Endothelial cell of umbilical vein (primary cell): ENCODE data around the gene ACIN1. TPM values are rescaled to one million over a fixed set of nuclear protein-coding genes. Genes with fewer than 3 reads are reported as not detected.

ENCODE experiments used
- BruUV-seq: library from RNA; stranded (reverse); fragments of 400-500 nt; replicated peaks from 2 replicates; lab custom pipeline; 2021; lab: Mats Ljungman, UMichigan
- CTCF ChIA-PET: fragments of 300-600, 350-600 bp; sonication (Branson Sonifier 250); formaldehyde crosslinking; loops from one replicate; lab custom pipeline; 2021; ENCODE audit warnings: antibody characterized with exemption, inconsistent platforms; lab: Charles Lee
- POLR2A ChIA-PET: fragments of 300-600, 350-600 bp; sonication (Branson Sonifier 250); formaldehyde crosslinking; loops from one replicate; lab custom pipeline; 2021; ENCODE audit warnings: antibody characterized with exemption, inconsistent platforms; lab: Charles Lee
- DNase-seq: peaks from one replicate; pipeline ENCODE4 v3.0.0-alpha.2; 2011; ENCODE audit warnings: low read depth, low spot score
- FAIRE-seq: peaks from 2 replicates; lab custom pipeline; 2011; peaks lifted over from hg19 to GRCh38; lab: Jason Lieb, UNC
- H2AFZ ChIP-seq: 2 replicates; pipeline ENCODE4 v1.6.0; 2012; ENCODE audit warnings: low read depth, low read length, control low read depth, inconsistent platforms
- H3K27ac ChIP-seq: 2 replicates; pipeline ENCODE4 v1.5.1; 2011; ENCODE audit warnings: low read depth, mild to moderate bottlenecking, control low read depth, low read length, moderate library complexity; ENCODE audit not compliant: insufficient read depth
- H3K27me3 ChIP-seq, 2 experiments: 2 replicates each; pipeline versions ENCODE4 v1.6.0 to v1.6.1; 2011; ENCODE audit warnings: low read length in 2 of 2, mixed read lengths in 1 of 2; ENCODE audit not compliant: control insufficient read depth in 2 of 2, insufficient read depth in 2 of 2
- H3K36me3 ChIP-seq, 2 experiments: 2 replicates in 1 of 2; 3 replicates in 1 of 2; pipeline ENCODE4 v1.5.1; 2011; ENCODE audit warnings: low read length in 2 of 2, mild to moderate bottlenecking in 1 of 2, moderate library complexity in 1 of 2; ENCODE audit not compliant: control insufficient read depth in 2 of 2, insufficient read depth in 2 of 2; ENCODE audit errors: extremely low read depth in 1 of 2
- H3K4me1 ChIP-seq: 3 replicates; pipeline ENCODE4 v1.5.1; 2011; ENCODE audit warnings: mild to moderate bottlenecking, low read length; ENCODE audit not compliant: control insufficient read depth, insufficient read depth; ENCODE audit errors: extremely low read depth
- H3K4me2 ChIP-seq: 2 replicates; pipeline ENCODE4 v1.6.1; 2011; ENCODE audit warnings: low read length, control low read depth, mixed read lengths; ENCODE audit not compliant: insufficient read depth
- H3K4me3 ChIP-seq, 3 experiments: fragments of 200-600 bp in 1 of 3; sonication (generic), shearing (Covaris generic) in 1 of 3; replicated peaks in 1 of 3; 2 replicates each; pipeline ENCODE4 v1.5.1; 2011 to 2016; ENCODE audit warnings: control low read depth in 3 of 3, low read length in 3 of 3, mild to moderate bottlenecking in 2 of 3, inconsistent platforms in 1 of 3, low read depth in 1 of 3, moderate library complexity in 1 of 3; ENCODE audit not compliant: insufficient read depth in 1 of 3
- H3K79me2 ChIP-seq: 2 replicates; pipeline ENCODE4 v1.6.0; 2012; ENCODE audit warnings: low read length, inconsistent platforms; ENCODE audit not compliant: control insufficient read depth, insufficient read depth
- H3K9ac ChIP-seq: replicated peaks from 2 replicates; pipeline ENCODE3; 2011; ENCODE audit warnings: low read length, control low read depth; ENCODE audit not compliant: insufficient read depth; ENCODE audit errors: extremely low read depth
- H3K9me1 ChIP-seq: replicated peaks from 3 replicates; pipeline ENCODE4 v1.6.0; 2011; ENCODE audit warnings: mild to moderate bottlenecking, low read length; ENCODE audit not compliant: control insufficient read depth, insufficient read depth; ENCODE audit errors: extremely low read depth
- H3K9me3 ChIP-seq: replicated peaks from 2 replicates; pipeline ENCODE4 v1.5.1; 2012; ENCODE audit warnings: low read length, inconsistent platforms; ENCODE audit not compliant: control insufficient read depth, insufficient read depth
- H4K20me1 ChIP-seq: replicated peaks from 2 replicates; pipeline ENCODE3; 2011; ENCODE audit warnings: mild to moderate bottlenecking, low read length; ENCODE audit not compliant: control insufficient read depth, insufficient read depth; ENCODE audit errors: extremely low read depth
- EZH2 ChIP-seq: IDR thresholded peaks from 2 replicates; pipeline ENCODE4 v1.6.1; 2012; ENCODE audit warnings: borderline replicate concordance, low read depth, mild to moderate bottlenecking, moderate library complexity, low read length, inconsistent platforms; ENCODE audit not compliant: severe bottlenecking
- FOS ChIP-seq: IDR thresholded peaks from 2 replicates; pipeline ENCODE4 v1.6.1; 2011; ENCODE audit warnings: mild to moderate bottlenecking, low read length, moderate library complexity, borderline replicate concordance; ENCODE audit not compliant: insufficient read depth
- GATA2 ChIP-seq: IDR thresholded peaks from 2 replicates; pipeline ENCODE4 v1.7.0; 2011; ENCODE audit warnings: low read depth, mild to moderate bottlenecking, moderate library complexity, mixed read lengths, low read length; ENCODE audit not compliant: insufficient read length, insufficient read depth
- MYC ChIP-seq: IDR thresholded peaks from one replicate; pipeline ENCODE4 v1.6.1; 2011; ENCODE audit warnings: mild to moderate bottlenecking, low read depth, low read length
- POLR2A ChIP-seq: IDR thresholded peaks from 2 replicates; pipeline ENCODE4 v1.6.1; 2012; ENCODE audit warnings: low read depth, mild to moderate bottlenecking, control low read depth, low read length
- POLR2AphosphoS5 ChIP-seq: IDR thresholded peaks from 2 replicates; pipeline ENCODE4 v1.6.1; 2012; ENCODE audit warnings: low read depth, mild to moderate bottlenecking, control low read depth, low read length, moderate library complexity; ENCODE audit not compliant: insufficient read depth
- dilution Hi-C: fragments of 300-500 bp; cut with MboI; formaldehyde crosslinking; loops from one replicate; pipeline ENCODE4 v1.15.0; 2019; ENCODE audit warnings: low sequenced_read_pairs; ENCODE audit not compliant: extremely low pct_ligation_motif_present
- intact Hi-C: fragments of 100-400 bp; cut with micrococcal nuclease; formaldehyde crosslinking; loops from one replicate; pipeline ENCODE4 v1.10.0; 2022
- polyA plus RNA-seq, 4 experiments: library from polyadenylated mRNA; depleted of rRNA in 3 of 4; stranded (reverse) in 3 of 4; unstranded in 1 of 4; fragments of >200 nt; gene quantifications; 2 replicates each; pipeline versions ENCODE4 v1.2.1 to v1.2.3, GENCODE V29; 2011 to 2012; ENCODE audit warnings: missing spikeins in 1 of 4
- total RNA-seq: library from RNA; stranded (reverse); gene quantifications from 2 replicates; pipeline ENCODE4 v1.2.3, GENCODE V29; 2021
- TF ChIP-seq, protein P1 (sequence below), 2 donors: IDR thresholded peaks; 1 replicate in 1 of 2; 2 replicates in 1 of 2; pipeline ENCODE4 v1.5.1; 2011; ENCODE audit warnings: low read length in 2 of 2, mild to moderate bottlenecking in 2 of 2, moderate library complexity in 2 of 2, control low read depth in 1 of 2, inconsistent platforms in 1 of 2, low read depth in 1 of 2; ENCODE audit not compliant: insufficient read depth in 1 of 2; ENCODE audit errors: extremely low read depth in 1 of 2

ACIN1 gene
- total and polyA plus RNA-seq, 2 donors (not counting 3 experiments of a cell fraction or from before 2014, with no cell fraction given), result 146 to 240 TPM

- H3K4me3 ChIP-seq, result peak overlapping the region; percentile 28 to 62 (median 49)
- peak overlapping the region; percentile 53 for H3K9ac ChIP-seq
- intact Hi-C loops (loop anchor here (1.0 to 10.0 kb wide), 6 partner anchors 64 to 501 kb away; partner anchors contain the start of genes MRPL52 and PRMT5), dilution Hi-C loops (no loop called here)
- H3K79me2 ChIP-seq, result peaks cover 2% of the 10 kb centered on the region
- no peak for TF ChIP-seq MYC
- peak; percentile 33 for TF ChIP-seq POLR2A
- TF ChIP-seq EZH2, result no peak
- TF ChIP-seq FOS, result no peak
- TF ChIP-seq, protein P1, sequence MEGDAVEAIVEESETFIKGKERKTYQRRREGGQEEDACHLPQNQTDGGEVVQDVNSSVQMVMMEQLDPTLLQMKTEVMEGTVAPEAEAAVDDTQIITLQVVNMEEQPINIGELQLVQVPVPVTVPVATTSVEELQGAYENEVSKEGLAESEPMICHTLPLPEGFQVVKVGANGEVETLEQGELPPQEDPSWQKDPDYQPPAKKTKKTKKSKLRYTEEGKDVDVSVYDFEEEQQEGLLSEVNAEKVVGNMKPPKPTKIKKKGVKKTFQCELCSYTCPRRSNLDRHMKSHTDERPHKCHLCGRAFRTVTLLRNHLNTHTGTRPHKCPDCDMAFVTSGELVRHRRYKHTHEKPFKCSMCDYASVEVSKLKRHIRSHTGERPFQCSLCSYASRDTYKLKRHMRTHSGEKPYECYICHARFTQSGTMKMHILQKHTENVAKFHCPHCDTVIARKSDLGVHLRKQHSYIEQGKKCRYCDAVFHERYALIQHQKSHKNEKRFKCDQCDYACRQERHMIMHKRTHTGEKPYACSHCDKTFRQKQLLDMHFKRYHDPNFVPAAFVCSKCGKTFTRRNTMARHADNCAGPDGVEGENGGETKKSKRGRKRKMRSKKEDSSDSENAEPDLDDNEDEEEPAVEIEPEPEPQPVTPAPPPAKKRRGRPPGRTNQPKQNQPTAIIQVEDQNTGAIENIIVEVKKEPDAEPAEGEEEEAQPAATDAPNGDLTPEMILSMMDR (IDR thresholded peaks at IDR 0.05; ENCODE audit: extremely low read depth in 1 of 2, insufficient read depth in 1 of 2, low read depth in 1 of 2, low read length in 2 of 2), result peak; percentile 97
- TF ChIP-seq POLR2AphosphoS5, result peak; percentile 56
- no peak for TF ChIP-seq GATA2
- H3K36me3 ChIP-seq, result peaks cover 23 to 31% of the 10 kb centered on the region in 2 experiments
- H3K27me3 ChIP-seq, result no peaks in the 10 kb centered on the region
- CTCF ChIA-PET, result interaction anchor here (0.6 to 13.4 kb wide), 31 partner anchors 10 to 502 kb away, joined by 3 to 1071 read pairs (median 5); partner anchors contain the start of genes ACIN1, AJUBA, C14orf119 and HAUS4
- FAIRE-seq (peak; percentile 92), DNase-seq (peak; percentile 87)
- H3K9me1 ChIP-seq, result no peaks in the 10 kb centered on the region
- H3K4me2 ChIP-seq, result peak overlapping the region; percentile 40
- H3K27ac ChIP-seq, result peak overlapping the region; percentile 48
- no peaks in the 10 kb centered on the region for H3K9me3 ChIP-seq
- no peak overlapping the region for H2AFZ ChIP-seq
- POLR2A ChIA-PET, result interaction anchor here (1.0 to 1.6 kb wide), 6 partner anchors 13 to 76 kb away, joined by 3 to 13 read pairs (median 6); partner anchors contain the start of genes AJUBA and PSMB5
- no TSS peak for BruUV-seq
- H4K20me1 ChIP-seq, result no peaks in the 10 kb centered on the region
- peaks cover 31% of the 10 kb centered on the region for H3K4me1 ChIP-seq
These were observed 36.9 kb downstream of the ACIN1 start for GRCh38 chr14:23057757-23058653.
